Activated CD8-positive, alpha-beta memory T cell treated with anti-CD3 and anti-CD28 coated beads, Interleukin-2, amount 50 U/mL, for 24 hours (primary cell): ENCODE data around the gene POC1B.

Experiments used
- DNase-seq: peaks from one replicate; pipeline ENCODE4 v3.0.0-alpha.2; 2020; ENCODE audit errors: extremely low read depth

POC1B gene

GRCh38 chr12:89421092-89421835 is 104.6 kb downstream of the POC1B start:
- DNase-seq, result no peak

DNA sequence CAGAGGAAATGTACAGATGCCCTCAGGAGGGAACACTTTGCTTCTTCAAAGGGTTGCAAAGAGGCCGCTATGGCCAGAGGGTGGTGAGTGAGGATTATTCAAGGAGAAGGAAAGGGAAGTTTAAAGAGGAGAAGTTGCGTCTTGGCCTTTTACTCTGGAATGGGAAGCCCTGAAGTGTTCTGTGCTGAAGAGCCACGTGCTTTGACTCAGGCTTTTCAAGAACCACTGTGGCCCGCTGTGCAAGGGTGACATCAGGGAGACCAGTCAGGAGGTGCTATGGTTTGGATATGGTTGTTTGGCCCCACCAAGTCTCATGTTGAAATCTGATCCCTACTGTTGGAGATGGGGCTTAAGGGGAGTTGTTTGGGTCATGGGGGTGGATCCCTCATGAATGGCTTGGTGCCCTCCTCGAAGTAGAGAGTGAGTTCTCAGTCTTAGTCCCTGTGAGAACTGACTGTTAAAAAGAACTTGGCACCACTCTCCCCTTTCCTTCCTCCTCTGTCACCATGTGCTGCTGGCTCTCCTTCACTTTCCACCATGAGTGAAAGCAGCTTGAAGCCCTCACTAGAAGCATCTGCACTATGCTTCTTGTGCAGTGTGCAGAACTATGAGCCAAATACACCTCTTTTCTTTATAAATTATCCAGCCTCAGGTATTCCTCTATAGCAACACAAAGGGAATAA is 107.5 kb downstream of the POC1B start:
- no peak for DNase-seq

GRCh38 chr12:89417246-89417977 is 108.4 kb downstream of the POC1B start:
- no peak for DNase-seq

DNA sequence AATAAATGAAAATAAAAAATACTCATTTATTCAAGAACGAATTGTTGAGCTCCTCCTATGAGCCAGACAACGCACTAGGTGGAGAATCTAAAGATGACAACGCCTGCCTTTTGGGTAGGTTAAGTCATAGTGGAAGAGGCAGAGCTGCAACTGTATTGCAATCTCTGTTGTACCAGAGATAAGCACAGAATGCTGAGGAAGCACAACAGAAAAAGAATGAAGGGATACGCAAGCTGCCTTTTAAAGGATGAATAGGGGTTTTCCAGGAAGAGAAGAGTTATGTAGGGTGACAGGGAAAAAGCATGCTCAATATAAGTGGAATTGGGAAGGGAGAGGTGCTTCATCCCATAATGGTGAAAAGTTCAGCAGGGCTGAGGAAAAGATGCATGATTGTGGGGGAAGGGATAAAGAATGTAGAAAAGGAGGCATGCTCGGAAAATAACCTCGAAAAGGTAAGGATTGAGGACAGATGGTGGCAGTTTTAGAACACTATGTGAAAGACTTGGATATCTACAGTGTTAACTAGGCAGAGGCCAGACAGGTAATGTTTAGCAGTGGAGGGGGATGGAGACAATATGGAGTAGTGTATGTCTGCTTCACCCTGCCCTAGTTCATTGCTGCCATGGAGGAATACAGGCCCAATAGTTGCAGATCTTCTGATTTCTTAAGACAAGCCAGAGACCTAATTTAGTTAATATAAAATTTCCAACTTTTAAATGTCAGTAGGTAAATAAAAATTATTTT is 109.6 kb downstream of the POC1B start:
- DNase-seq, result no peak

DNA sequence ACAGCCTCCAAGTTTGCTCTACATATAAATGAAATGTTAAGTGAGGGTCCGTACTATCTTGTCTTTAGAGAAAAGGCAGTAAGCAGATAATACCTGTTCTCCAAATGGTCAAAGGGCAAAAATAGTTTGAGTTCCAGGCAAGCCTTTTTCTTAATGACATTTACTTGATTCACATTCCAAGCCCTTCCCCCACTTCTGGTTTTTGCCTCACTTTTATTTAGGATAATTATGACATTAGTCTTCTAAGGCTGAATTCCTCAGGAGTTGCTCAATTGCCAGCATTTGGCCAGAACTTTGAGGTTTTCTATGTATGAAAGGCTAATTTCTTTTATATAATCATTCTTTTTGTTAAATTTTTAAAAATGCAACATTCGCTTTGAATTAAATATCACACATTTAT is 111.0 kb downstream of the POC1B start:
- DNase-seq, result no peak

DNA sequence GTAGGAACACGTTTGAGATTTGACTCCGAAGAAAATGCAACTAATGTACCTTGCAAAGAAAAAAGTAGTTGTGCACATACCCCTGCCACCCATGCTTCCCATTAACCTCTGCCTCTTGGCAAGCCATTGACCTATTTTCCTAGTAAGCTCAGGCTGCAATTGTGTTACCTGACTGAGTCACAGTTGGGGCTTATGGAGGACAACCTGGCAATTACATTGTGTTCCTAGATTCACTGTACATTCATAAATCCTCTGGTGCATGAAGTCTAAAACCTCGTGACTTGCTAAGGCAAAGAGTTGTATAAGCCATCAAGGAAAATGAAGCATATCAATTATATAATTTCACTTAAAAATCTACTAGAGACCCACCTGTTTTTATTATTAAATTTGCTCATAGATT is 111.5 kb downstream of the POC1B start:
- DNase-seq, result no peak

GRCh38 chr12:89413234-89413633 is 112.6 kb downstream of the POC1B start:
- DNase-seq, result no peak

DNA sequence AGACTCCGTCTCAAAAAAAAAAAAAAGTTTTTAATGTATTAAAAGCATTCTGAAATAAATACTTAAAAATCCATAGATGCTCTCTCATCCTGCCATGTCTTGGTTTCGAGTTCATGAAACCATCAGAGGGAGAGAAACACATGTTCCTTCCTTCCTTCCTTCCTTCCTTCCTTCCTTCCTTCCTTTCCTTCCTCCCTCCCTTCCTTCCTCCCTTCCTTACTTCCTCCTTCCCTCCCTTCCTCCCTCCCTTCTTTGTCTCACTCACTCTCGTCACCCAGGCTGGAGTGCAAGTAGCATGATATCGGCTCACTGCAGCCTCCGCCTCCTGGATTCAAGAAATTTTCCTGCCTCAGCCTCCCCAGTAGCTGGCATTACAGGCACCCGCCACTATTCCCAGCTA is 113.2 kb downstream of the POC1B start:
- no peak for DNase-seq

GRCh38 chr12:89411846-89412245 is 114.0 kb downstream of the POC1B start:
- DNase-seq, result no peak

DNA sequence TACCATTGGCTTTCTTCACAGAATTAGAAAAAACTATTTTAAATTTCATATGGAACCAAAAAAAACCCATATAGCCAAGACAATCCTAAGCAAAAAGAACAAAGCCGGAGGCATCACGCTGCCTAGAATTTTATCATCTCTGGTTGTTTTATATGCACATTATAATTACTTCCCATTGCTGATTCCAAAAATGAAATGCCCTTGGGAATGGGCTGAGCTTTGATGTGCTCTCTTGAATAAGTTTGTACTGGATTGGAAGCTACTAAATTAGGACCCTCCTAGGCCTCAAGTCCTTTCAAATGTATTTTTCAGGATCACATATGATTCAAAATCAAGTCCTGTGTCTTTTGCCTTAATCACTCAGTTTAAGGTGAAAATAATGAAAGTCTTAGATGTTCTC is 114.6 kb downstream of the POC1B start:
- DNase-seq, result no peak

DNA sequence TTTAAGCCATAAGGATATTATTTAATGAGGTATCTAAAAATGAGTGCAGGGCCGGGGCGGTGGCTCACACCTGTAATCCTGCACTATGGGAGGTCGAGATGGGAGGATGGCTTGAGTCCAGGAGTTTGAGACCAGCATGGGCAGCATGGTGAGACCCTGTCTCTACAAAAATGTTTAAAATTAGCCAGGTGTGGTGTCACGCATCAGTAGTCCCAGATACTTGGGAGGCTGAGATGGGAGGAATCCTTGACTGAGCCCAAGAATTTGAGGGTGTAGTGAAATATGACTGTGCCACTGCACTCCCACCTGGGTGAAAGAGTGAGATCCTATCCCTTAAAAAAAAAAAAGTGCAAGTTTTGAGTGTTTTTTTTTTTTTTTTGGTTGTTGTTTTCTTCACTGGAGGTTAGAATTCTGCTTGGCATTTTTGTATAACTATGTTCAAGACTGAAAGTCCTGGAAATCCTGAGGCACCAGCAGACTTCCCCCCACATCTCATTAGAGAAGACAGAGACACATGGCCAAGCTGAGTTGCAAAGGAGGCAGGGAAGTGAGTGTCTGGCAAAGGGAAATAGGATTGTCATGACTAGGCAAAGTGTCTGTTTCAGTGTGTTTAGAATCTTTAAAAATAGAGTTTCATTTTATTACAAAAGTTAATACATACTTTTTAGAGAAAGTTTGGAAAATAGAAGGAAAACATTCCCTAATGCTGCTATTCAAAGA is 120.1 kb downstream of the POC1B start:
- no peak for DNase-seq

- no peak for DNase-seq
These were observed 124.3 kb downstream of the POC1B start for GRCh38 chr12:89401433-89402058.

DNA sequence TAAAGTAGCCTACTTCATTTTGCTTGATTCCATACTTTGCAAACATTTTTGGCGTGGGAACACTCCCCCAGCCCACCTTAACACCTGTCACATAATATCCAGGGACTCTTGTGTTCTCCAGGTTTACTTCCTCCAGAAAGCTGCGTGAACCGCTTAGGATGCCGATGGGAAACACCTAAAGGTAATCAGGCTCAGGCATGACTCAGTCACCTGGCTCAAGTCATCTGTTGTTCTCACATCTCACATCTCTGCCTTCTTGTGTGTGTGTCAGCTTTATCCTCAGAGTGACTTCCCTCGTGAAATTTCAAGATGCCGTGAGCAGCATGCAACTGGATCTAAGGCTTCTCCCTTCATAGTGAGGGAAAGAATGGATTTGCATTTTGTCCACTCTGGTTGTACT is 125.4 kb downstream of the POC1B start:
- DNase-seq, result no peak

DNA sequence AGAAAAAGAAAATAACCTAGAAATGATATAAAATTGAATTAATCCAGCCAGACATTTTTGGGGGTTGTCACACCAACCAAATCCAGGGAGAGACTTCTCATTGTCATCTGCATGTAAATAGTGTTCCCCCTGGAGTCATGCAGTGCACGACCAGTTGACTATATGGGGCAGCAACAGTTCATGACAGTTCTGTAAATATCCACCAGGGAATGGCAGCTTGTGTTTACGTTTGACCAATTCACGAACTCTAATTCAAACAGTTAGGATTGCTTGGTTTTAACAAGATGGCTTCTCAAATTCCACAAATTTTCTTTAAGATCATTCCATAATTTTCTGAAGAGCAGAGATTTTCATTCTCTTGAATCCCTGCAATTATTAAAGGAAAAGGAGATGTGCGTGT is 130.1 kb downstream of the POC1B start:
- DNase-seq, result no peak

- no peak for DNase-seq
These were observed 132.2 kb downstream of the POC1B start for GRCh38 chr12:89393551-89394121.

DNA sequence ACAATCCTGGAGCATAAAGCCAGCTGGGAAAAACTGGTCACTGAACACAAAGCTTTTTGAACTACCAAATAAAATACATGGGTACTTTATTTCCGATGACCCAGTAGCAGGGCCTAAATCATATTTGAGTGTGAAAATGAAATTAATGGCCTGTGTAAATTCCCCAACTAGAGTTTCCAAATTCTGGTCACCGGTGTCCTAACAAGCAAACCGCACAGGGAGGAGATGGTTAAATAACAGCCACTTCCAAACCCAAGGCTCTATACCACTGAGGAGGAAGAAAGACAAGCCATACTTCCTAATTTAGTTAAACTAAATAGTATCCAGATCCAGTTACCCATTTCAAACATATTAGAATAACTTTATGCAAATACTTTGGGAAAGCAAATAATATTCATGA is 133.5 kb downstream of the POC1B start:
- DNase-seq, result no peak

DNA sequence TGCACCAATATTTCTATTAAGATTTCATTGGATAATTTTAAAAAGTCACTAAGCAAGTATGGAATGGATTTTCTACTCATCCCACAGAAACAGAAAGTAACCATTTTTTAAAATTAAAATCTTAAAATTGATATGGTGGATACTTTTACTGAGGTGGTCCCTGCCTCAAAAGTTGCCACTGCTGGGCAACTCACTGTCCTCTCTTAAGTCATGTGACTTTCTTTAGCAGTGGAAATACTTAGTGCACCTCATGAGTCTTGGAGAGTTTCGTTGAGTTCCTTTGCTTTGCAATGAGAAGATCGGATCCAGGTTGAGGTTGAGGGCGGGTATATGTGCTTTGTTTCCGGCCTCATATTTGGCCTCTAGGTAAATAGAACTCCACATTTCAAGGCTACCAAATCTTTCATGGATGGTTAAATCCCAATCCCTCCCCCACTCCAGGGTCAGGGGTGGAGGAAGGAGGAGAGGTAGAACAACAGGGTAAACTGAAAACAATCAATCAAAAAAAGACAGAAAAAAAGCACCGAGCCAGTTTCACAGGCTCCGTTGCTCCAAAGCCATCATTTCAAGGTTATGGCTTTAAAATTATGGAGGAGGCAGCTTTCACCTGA is 134.0 kb downstream of the POC1B start:
- no peak for DNase-seq

DNA sequence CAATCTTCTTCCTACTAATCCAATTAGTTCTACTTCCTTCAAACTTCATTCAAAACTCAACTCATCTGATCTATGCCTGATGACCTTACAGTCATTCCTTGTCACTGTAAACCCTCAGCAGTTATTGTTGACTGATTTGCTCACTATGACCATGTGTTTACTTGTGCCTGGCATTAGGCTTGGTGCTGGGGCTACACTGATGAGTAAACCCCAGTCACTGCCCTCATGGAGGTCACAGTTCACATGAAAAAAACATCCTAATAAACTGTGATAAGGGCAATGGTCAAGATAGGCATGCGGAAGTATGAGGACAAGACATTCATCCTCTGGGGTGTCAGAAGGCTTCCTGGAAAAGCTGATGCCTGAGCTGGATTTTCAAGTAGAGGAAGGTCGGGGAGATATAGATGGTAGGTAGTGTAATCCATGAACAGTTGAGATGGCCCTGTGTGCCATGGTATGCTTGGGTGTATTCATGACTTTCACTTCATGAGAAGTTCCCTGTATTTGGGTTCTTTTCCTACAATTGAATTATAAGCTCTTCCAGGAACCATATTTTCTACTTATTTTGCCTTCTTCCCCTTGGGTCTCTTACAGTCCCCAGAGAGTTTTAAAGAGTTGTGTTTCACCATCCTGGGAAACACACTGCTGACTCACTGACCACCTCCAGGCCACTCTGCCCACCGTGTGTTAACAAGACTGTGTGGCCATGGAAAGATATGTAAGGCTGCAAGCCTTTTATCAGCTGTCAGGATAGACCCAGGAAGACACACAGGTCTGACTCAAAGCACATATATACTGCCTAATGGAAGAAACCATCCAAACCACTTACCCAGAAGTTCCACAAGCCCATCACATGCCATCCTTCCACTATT is 134.8 kb downstream of the POC1B start:
- no peak for DNase-seq
